Activated CD4-positive, alpha-beta T cell treated with anti-CD3 and anti-CD28 coated beads, Interleukin-2, Interleukin-4, amounts not matched to agents 100 ng/mL and 50 ng/mL, durations not matched to agents 16 hours and 8 hours (primary cell): Measurements from ENCODE around the gene CBFA2T3.
"Not testable (repeated sequence)": the region's sequence is repeated elsewhere in the genome, so short reads cannot be mapped to it uniquely, and the experiment has no call there.

ENCODE experiments used
- DNase-seq: peaks from one replicate; pipeline ENCODE4 v3.0.0-alpha.2; 2020; ENCODE audit warnings: low spot score

CBFA2T3 gene

GRCh38 chr16:88977018-88977811 is at the start of gene CBFA2T3:
Gene CBFA2T3 (minus strand): TSS chr16:88977207. CDS start chr16:88976807, 400 bp downstream.
- DNase-seq = no peak

DNA sequence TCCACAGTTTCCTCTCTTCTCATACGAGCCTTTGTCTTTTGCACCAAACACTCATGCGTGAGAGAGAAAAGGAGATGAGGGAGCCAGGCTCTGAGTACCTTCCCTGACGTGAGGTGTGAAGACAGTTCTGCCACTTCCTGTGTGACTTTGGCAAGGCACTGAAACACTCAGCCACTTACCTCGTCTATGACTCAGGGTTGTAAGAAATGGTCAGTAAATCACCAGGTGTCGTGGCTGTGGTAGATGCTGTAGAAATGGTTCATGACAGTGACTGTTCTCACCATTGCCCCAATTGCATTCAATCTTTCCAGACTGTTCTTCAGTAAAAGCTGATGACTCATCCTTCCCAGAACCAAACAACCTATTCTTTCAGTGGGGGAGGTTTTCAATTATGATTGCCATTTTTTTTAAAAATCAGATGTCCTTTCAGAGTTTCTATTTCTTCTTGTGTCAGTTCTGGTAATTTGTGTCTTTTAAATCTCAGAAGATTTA is 49.2 kb upstream of the CBFA2T3 start:
- peak; percentile 88 for DNase-seq

DNA sequence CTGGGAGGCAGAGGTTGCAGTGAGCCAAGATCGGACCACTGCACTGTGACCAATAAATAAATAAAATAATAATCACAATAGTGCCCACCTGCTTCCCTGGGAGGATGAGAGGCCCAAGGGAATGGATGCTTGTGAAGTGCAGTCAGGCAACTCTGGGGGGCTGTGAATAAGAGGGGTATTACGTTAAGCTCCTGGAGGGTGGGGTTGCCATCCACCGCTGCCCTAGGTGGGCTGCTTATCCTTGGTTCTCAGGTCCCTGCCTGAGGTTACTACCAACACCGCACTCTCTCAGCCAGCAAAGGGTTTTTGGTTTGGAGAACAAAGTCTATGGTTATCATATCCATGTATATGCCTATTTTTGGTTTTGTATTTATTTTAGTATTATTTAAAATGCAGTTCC is 48.6 kb upstream of the CBFA2T3 start:
- DNase-seq = no peak

DNA sequence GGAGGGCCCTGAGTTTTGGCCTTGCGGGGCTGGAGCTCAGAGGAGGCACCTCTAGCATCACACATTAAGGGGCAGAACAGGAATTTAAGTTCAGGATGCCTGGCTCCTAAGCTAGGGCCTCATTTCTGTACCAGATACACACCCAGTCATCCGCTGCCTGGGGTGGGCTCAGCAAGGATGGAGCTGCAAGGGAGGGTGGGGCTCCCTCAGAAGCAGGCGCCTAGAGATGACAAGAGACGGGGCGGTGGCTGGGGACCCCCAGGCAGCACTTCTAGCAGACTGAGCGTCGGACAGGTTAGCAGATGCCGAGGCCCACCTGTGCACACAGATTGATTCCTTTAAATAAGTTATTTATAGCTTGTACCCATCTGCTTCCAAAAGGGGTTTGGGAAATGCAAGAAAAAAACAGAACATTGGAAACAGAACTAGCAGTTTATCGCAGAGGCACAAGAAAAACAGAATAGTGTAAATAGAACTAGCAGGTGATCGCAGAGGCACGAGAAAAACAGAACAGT is 47.6 kb upstream of the CBFA2T3 start:
- no peak for DNase-seq

- no peak for DNase-seq
Observed at GRCh38 chr16:89023621-89024511, 46.9 kb upstream of the CBFA2T3 start.

- no peak for DNase-seq
Observed at GRCh38 chr16:89023151-89023551, 46.1 kb upstream of the CBFA2T3 start.

DNA sequence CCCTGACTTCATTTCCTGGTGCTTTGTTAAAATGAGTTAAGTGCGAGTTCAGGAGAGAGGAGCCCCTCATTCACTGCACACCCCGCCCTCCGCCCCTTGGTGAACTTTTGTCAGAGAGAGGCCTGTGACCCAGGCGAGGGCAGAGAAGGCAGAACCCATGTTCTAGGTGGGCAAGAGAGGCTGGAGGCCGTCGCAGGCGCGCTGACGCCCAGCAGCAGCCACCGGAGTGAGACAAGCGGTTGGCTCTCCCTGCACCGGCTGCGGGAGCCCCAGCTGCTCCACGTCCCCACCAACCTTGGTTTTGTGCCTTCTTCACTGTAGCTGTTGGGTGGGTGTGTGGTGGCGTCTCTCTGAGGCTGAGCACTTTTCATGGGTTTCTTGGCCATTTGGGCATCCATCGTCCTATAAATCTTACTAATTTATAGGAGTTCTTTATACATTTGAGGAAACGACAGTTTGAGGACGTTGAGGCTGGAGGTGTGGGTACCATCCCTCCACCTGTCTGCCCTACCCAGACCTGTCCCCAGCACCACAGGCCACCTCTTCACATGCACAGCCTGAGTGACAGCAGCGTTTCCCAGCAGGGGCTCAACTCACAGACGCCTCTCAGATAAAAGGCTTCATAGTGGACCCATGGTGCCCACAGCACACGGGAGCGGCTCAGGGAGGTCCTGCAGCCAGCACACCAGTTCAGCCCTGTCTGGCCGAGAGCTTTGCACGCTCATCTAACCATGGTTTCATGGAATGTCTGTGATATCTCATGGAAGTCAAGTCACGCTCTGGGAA is 45.2 kb upstream of the CBFA2T3 start:
- no peak for DNase-seq

- DNase-seq = no peak
Observed at GRCh38 chr16:89020925-89021595, 44.1 kb upstream of the CBFA2T3 start.

- DNase-seq = peak; percentile 93
Observed at GRCh38 chr16:89020068-89020924, 43.3 kb upstream of the CBFA2T3 start.

DNA sequence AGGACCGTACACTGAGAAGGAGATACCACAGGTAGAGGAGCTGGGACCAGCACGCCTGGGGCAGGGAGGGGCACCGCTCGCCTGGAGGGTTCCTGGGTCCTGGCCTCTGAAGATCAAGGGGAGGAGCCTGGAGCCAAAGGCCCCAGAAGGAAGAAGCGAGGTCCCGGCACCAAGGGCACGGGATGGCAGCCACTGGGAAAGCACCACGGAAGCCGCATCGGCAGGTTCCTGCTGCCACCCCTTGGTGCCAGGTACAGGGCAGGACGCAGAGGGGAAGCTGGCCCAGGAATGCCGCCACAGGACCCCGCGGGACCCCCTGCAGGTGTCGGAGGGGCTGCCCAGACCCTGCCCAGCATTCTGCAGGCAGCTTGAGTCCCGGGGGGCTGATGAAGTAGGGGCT is 42.5 kb upstream of the CBFA2T3 start:
- DNase-seq = no peak

- DNase-seq = no peak
Observed at GRCh38 chr16:89018282-89019158, 41.5 kb upstream of the CBFA2T3 start.

GRCh38 chr16:89017543-89018281 is 40.7 kb upstream of the CBFA2T3 start:
- no peak for DNase-seq

GRCh38 chr16:89016561-89016960 is 39.6 kb upstream of the CBFA2T3 start:
- not testable (repeated sequence) for DNase-seq

DNA sequence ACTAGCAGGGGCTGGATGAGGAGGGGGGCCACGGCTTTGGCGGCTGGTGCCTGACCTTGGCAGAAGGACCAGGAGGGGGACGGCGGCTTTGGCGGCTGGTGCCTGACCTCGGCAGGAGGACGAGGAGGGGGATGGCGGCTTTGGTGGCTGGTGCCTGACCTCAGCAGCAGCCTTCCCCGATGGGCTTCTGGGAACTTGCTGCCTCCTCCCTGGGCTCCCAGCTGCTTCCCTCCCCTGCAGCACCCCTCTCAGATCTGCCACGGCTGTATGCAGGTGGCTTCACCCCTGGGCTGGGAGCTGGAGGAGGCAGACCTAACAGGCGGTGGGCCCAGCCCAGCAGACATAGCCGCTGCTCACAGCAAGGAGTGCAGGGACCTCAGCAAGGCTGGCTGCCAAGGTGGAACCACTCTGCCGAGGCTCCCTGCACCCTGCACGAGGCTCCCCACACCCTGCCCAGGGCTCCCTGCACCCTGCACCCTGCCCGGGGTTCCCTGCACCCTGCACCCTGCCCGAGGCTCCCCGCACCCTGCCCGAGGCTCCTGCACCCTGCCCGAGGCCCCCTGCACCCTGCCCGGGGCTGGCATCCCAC is 38.4 kb upstream of the CBFA2T3 start:
- DNase-seq = no peak

DNA sequence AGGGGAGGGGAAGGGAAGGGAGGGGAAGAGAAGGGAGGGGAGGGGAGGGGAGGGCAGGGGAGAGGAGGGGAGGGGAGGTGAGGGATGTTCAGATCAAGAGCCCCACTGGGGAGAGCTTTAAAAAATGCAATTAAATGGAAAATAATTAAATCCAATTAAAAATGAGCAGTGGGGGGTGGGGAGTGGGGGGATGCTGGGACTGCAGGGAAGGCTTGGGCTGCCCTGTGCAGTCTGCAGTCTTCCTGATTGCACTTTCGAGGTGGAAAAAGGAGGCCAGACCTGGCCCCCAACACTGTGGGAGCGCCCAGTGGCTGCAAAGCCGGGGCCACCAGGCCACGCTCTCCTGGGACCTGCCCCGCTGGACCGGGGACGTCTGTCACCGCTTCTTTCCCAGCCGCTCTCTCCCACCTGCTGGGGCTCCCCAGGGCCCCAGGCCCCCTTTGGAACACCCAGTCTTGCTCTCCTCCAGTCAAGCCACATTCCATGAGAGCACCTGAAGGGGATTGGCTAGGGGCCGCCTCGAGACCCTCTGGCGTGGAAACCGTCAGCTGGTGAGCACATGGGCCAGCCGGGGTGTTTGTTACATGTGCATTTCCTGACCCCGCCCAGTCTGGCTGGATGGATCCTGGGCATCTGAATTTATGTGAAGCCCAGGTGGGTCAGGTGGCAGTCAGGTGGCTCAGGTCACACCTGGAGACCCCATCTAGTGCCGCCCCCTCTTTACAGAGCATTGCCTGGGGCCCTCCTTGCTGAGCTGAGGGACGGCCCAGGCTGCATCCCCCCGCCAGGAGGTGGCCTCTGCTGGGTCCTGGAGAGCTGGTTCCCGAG is 37.6 kb upstream of the CBFA2T3 start:
- no peak for DNase-seq

GRCh38 chr16:89013692-89014402 is 36.8 kb upstream of the CBFA2T3 start:
- DNase-seq = no peak

GRCh38 chr16:89013111-89013510 is 36.1 kb upstream of the CBFA2T3 start:
- no peak for DNase-seq
